Adrenal gland (tissue), 5 donors: Measurements from ENCODE around the gene ZNF500.

ENCODE experiments used
- CTCF ChIP-seq, 6 experiments: fragments of 450-650 bp in 4 of 6; fragments of 200-600 bp in 2 of 6; sonication (generic) in 1 of 6; IDR thresholded peaks; 1 replicate in 5 of 6; 2 replicates in 1 of 6; pipeline versions ENCODE4 v1.5.1 to v1.8.0; 2016 to 2021; ENCODE audit warnings: antibody characterized with exemption in 6 of 6, mild to moderate bottlenecking in 2 of 6, moderate library complexity in 1 of 6
- POLR2A ChIP-seq, 2 donors: fragments of 450-650 bp; IDR thresholded peaks; one replicate each; pipeline ENCODE4 v1.6.1; 2017; ENCODE audit warnings: antibody characterized with exemption in 2 of 2, mild to moderate bottlenecking in 2 of 2, moderate library complexity in 1 of 2
- donor health status: DM: no; HTN: no; CAD: no.

- no peak for TF ChIP-seq CTCF (IDR thresholded peaks at IDR 0.05)
- TF ChIP-seq POLR2A (IDR thresholded peaks at IDR 0.05) = no peak
Measured at GRCh38 chr16:4704491-4704890, 62.5 kb downstream of the ZNF500 start.
